ENCODE results near the gene MSH5. TPM values are rescaled to one million over a fixed set of nuclear protein-coding genes. Genes with fewer than 3 reads are reported as not detected.
A peak's percentile ranks its signal among the peaks of the same experiment; 100 is the strongest.

MSH5 gene
- total RNA-seq, 1 experiment from 2014 or later: 22.4 TPM

- no peak overlapping the region for H3K56ac ChIP-seq (ENCODE audit: insufficient read length, low read depth, low read length)
- no peak overlapping the region for H3K4ac ChIP-seq (ENCODE audit: low read depth, low read length)
- H3K4me1 ChIP-seq (ENCODE audit: insufficient read depth, low read length): peaks cover 8% of the 10 kb centered on the region
- Mint-ChIP-seq H3K4me3 (no peak overlapping the region), H3K4me1 (peaks cover 27 to 43% of the 10 kb centered on the region in 2 experiments), H3K27ac (peak overlapping the region in 1 of 3 experiments; percentile 9; a peak in 2 of 7 replicates), H3K27me3 (ENCODE audit: low read depth) (no peaks in the 10 kb centered on the region), H3K36me3 (ENCODE audit: insufficient read depth in 1 of 3, low read depth in 3 of 3) (peaks cover 16 to 46% (median 25%) of the 10 kb centered on the region in 3 experiments), H3K9me3 (no peaks in the 10 kb centered on the region)
- whole genome bisulfite sequencing (ENCODE audit: extremely low coverage, insufficient read length, low lambda C conversion rate): no CpG with 5 or more reads among the region's 3 CpGs
- no peak overlapping the region for H2BK20ac ChIP-seq (ENCODE audit: low read depth, low read length, poor library complexity, severe bottlenecking)
- H2BK120ac ChIP-seq (ENCODE audit: low read depth, low read length, poor library complexity, severe bottlenecking): no peak overlapping the region
- no peak overlapping the region for H3K18ac ChIP-seq (ENCODE audit: insufficient read length, low read depth, low read length)
- H2BK12ac ChIP-seq (ENCODE audit: insufficient read length, low read depth, low read length): no peak overlapping the region
- H2AK5ac ChIP-seq (ENCODE audit: insufficient read length, low read length): no peak overlapping the region
- H2BK5ac ChIP-seq (ENCODE audit: insufficient read length, low read length): no peak overlapping the region
- no peak overlapping the region for H2AFZ ChIP-seq (ENCODE audit: low read length)
- no peaks in the 10 kb centered on the region for H3K9me3 ChIP-seq (ENCODE audit: control insufficient read depth, low read depth, low read length)
- H3K23me2 ChIP-seq (ENCODE audit: insufficient read length, low read depth, low read length, poor library complexity, severe bottlenecking): peaks cover 10% of the 10 kb centered on the region
- H3K27ac ChIP-seq (ENCODE audit: insufficient read length, low read depth, low read length): no peak overlapping the region
- TF ChIP-seq, protein P1, sequence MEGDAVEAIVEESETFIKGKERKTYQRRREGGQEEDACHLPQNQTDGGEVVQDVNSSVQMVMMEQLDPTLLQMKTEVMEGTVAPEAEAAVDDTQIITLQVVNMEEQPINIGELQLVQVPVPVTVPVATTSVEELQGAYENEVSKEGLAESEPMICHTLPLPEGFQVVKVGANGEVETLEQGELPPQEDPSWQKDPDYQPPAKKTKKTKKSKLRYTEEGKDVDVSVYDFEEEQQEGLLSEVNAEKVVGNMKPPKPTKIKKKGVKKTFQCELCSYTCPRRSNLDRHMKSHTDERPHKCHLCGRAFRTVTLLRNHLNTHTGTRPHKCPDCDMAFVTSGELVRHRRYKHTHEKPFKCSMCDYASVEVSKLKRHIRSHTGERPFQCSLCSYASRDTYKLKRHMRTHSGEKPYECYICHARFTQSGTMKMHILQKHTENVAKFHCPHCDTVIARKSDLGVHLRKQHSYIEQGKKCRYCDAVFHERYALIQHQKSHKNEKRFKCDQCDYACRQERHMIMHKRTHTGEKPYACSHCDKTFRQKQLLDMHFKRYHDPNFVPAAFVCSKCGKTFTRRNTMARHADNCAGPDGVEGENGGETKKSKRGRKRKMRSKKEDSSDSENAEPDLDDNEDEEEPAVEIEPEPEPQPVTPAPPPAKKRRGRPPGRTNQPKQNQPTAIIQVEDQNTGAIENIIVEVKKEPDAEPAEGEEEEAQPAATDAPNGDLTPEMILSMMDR (conservative IDR thresholded peaks at IDR 0.05): no peak
- H4K5ac ChIP-seq (ENCODE audit: insufficient read length, low read depth, low read length): no peak overlapping the region
- no peak overlapping the region for H3K14ac ChIP-seq (ENCODE audit: insufficient read depth, low read length)
- no peak for DNase-seq
- no peak overlapping the region for H4K91ac ChIP-seq (ENCODE audit: insufficient read length, low read depth, low read length)
- no peak overlapping the region for H3K9ac ChIP-seq (ENCODE audit: extremely low read depth, insufficient read length, low read length)
- no peak overlapping the region for H3K23ac ChIP-seq (ENCODE audit: insufficient read length, low read depth, low read length)
- no peak overlapping the region for H2BK15ac ChIP-seq (ENCODE audit: low read depth, low read length)
- H4K20me1 ChIP-seq (ENCODE audit: control insufficient read depth, insufficient read depth, insufficient read length): no peaks in the 10 kb centered on the region
- H3T11ph ChIP-seq (ENCODE audit: low read length): no peak overlapping the region
- no peak overlapping the region for H4K8ac ChIP-seq (replicated peaks; ENCODE audit: insufficient read length, low read depth, low read length)
- H3K4me2 ChIP-seq (ENCODE audit: insufficient read depth, insufficient read length, low read length): no peak overlapping the region
- no peaks in the 10 kb centered on the region for H3K79me2 ChIP-seq (ENCODE audit: insufficient read depth, low read length)
- H3K27me3 ChIP-seq (ENCODE audit: insufficient read depth, low read length): no peaks in the 10 kb centered on the region
- no peaks in the 10 kb centered on the region for H3K79me1 ChIP-seq (ENCODE audit: insufficient read depth, low read depth, low read length, poor library complexity, severe bottlenecking)
Observed at GRCh38 chr6:31742894-31743293, 3.1 kb downstream of the MSH5 start.
